OCI-LY7 (cell line): Measurements from ENCODE around the gene CD2AP. TPM values are rescaled to one million over a fixed set of nuclear protein-coding genes. Genes with fewer than 3 reads are reported as not detected.
A peak's percentile ranks its signal among the peaks of the same experiment; 100 is the strongest.

Source experiments
- BruUV-seq: library from RNA; stranded (reverse); fragments of 400-500 nt; replicated peaks from 2 replicates; lab custom pipeline; 2021; lab: Mats Ljungman, UMichigan
- CTCF ChIA-PET: fragments of 300-600 bp; sonication (Branson Sonifier 250); formaldehyde crosslinking; loops from one replicate; lab custom pipeline; 2022; ENCODE audit warnings: antibody characterized with exemption; ENCODE audit not compliant: unreplicated experiment; lab: Charles Lee
- POLR2A ChIA-PET: fragments of 300-600 bp; sonication (Branson Sonifier 250); formaldehyde crosslinking; loops from one replicate; lab custom pipeline; 2022; ENCODE audit warnings: antibody characterized with exemption; lab: Charles Lee
- DNase-seq: peaks from one replicate; pipeline ENCODE4 v3.0.0-alpha.2; 2015; ENCODE audit warnings: low spot score
- H2AFZ ChIP-seq: fragments of 200-600 bp; sonication (generic), shearing (Covaris generic); 2 replicates; pipeline ENCODE4 v1.6.1; 2014; ENCODE audit warnings: mild to moderate bottlenecking, antibody characterized with exemption, low read length, moderate library complexity
- H3K27ac ChIP-seq: fragments of 200-600 bp; sonication (generic); 2 replicates; pipeline ENCODE4 v1.5.1; 2014; ENCODE audit warnings: mixed run types, low read depth, mild to moderate bottlenecking, moderate library complexity, low read length, inconsistent platforms; ENCODE audit not compliant: poor library complexity, severe bottlenecking
- H3K36me3 ChIP-seq: fragments of 200-600 bp; sonication (generic); 2 replicates; pipeline ENCODE4 v1.6.1; 2014; ENCODE audit warnings: mild to moderate bottlenecking, antibody characterized with exemption, low read length, moderate library complexity, mixed read lengths; ENCODE audit not compliant: insufficient read depth
- H3K4me1 ChIP-seq: fragments of 200-600 bp; sonication (generic); 2 replicates; pipeline ENCODE4 v1.5.1; 2014; ENCODE audit warnings: mild to moderate bottlenecking, low read length; ENCODE audit not compliant: insufficient read depth, poor library complexity, severe bottlenecking
- H3K4me2 ChIP-seq: fragments of 200-600 bp; sonication (generic); 2 replicates; pipeline ENCODE4 v1.6.1; 2014; ENCODE audit warnings: mild to moderate bottlenecking, low read length
- H3K4me3 ChIP-seq: fragments of 200-600 bp; sonication (generic); 2 replicates; pipeline ENCODE4 v1.5.1; 2014; ENCODE audit warnings: mild to moderate bottlenecking, low read depth, low read length; ENCODE audit not compliant: poor library complexity, severe bottlenecking
- H3K79me2 ChIP-seq: fragments of 200-600 bp; sonication (generic); 2 replicates; pipeline ENCODE4 v1.6.1; 2016; ENCODE audit warnings: low read depth, mild to moderate bottlenecking, low read length, moderate library complexity, mixed read lengths; ENCODE audit not compliant: insufficient read depth
- H3K9me2 ChIP-seq: fragments of 200-600 bp; sonication (generic); 2 replicates; pipeline ENCODE4 v1.6.1; 2016; ENCODE audit warnings: mild to moderate bottlenecking, low read length, mixed read lengths; ENCODE audit not compliant: insufficient read depth
- H3K9me3 ChIP-seq: fragments of 200-600 bp; sonication (generic); 2 replicates; pipeline ENCODE4 v1.6.1; 2014; ENCODE audit warnings: mild to moderate bottlenecking, mixed run types, low read length, mixed read lengths
- H4K20me1 ChIP-seq: fragments of 200-600 bp; sonication (generic); 2 replicates; pipeline ENCODE4 v1.6.1; 2014; ENCODE audit warnings: mild to moderate bottlenecking, antibody characterized with exemption, low read length, moderate library complexity, mixed read lengths; ENCODE audit not compliant: insufficient read depth
- EZH2phosphoT487 ChIP-seq: fragments of 200-600 bp; sonication (generic); IDR thresholded peaks from 2 replicates; pipeline ENCODE4 v1.6.1; 2018; ENCODE audit warnings: low read depth, borderline replicate concordance, mild to moderate bottlenecking, mixed run types, antibody characterized with exemption, low read length, moderate library complexity, mixed read lengths
- intact Hi-C: fragments of 100-400 bp; cut with micrococcal nuclease; formaldehyde crosslinking; loops from one replicate; pipeline ENCODE4 v1.10.0; 2022; ENCODE audit not compliant: unreplicated experiment
- total RNA-seq, 2 experiments: library from RNA; depleted of rRNA in 1 of 2; stranded (reverse); fragments of >200 nt in 1 of 2; shearing (Covaris generic) in 1 of 2; gene quantifications; 2 replicates each; pipeline ENCODE4 v1.2.3, GENCODE V29; 2014 to 2022
- TF ChIP-seq, protein P1 (sequence below): fragments of 200-600 bp; sonication (generic); conservative IDR thresholded peaks from 2 replicates; pipeline ENCODE4 v1.5.1; 2014; ENCODE audit warnings: mild to moderate bottlenecking, antibody characterized with exemption, low read length, moderate library complexity, mixed read lengths

Gene CD2AP
- total RNA-seq, 2 experiments from 2014 or later = 26.6 to 58.0 TPM

DNA sequence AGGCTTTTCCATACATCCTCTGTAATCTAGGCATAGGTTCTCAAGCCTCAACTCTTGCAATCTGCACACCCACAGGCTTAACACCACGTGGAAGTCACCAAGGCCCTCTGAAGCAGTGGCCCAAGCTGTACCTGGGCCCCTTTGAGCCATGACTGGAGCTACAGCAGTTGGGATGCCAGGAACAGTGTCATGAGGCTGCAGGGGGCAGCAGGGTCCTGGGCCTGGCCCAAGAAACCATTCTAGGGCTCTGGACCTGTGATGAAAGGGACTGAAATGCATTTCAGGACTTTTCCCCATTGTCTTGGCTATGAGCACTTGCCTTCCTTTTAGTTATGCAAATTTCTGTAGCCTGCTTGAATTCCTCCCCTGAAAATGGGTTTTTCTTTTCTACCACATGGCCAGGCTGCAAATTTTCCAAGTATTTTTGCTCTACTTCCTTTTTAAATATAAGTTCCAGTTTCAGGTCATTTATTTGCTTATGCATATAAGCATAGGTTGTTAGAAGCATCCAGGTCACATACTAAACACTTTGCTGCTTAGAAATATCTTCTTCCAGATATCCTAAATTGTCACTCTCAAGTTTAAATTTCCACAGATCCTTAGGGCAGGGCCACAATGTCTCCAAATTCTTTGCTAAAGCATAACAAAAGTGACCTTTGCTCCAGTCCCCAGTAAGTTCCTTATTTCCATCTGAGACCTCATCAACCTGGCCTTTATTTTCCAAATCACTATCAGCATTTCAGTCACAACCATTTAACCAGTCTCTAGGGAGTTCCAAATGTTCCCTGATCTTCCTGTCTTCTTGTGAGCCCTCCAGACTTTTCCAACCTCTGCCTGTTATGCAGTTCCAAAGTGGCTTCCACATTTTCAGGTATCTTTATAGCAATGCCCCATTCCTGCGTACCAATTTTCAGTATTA lies 48.6 kb upstream of the CD2AP start:
- H3K9me3 ChIP-seq = no peaks in the 10 kb centered on the region; the same call in 1 of the 2 replicates
- POLR2A ChIA-PET = interaction anchor here (0.6 kb wide), 1 partner anchor 105 kb away, joined by 3 read pairs; no protein-coding TSS in a partner anchor
- CTCF ChIA-PET = no interaction called here

DNA sequence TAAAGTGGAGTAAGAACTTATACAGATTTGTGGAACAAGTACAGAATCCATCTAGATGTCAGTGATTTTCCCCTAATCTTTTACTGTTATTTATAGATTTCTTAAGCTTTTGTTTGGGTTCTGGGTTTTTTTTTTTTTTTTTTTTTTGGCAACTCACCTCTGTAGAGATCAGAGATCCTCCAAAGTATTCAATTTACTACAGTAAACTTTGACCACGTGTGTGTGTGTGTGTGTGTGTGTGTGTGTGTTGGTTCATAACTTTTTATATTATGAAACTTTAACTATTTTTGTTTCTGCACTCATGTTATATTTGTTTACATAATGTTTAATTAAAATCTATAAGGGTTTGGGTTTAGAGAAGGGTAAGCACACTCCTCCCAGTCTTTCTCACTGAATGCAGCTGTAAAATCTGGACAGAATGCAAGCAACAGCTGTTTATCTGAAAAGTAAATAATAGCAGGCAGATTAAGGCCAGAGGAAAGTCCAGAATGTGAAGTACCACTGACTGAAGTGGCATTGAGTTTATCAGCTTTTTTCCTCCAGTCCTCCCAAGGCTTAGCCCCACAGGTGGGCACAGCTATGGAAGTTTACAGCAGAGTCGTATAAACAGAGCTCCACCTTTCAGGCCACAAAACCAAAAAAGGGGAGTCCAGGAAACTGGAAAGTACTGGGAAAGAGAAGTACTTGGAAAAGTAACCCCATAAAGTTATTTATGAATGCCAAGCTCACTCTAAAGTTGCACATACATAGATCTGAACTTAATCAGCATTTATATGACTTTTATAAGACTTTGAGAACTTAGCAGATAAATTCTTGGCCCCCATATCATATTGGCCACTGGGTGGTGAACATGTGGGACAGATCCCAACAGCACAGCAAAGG lies 43.0 kb upstream of the CD2AP start:
- DNase-seq = no peak
- H4K20me1 ChIP-seq = no peaks in the 10 kb centered on the region
- H3K9me3 ChIP-seq = no peaks in the 10 kb centered on the region; the same call in 1 of the 2 replicates
- peaks cover 33% of the 10 kb centered on the region for H3K4me1 ChIP-seq
- H3K4me2 ChIP-seq = no peak overlapping the region
- BruUV-seq = no TSS peak
- H3K9me2 ChIP-seq = no peaks in the 10 kb centered on the region
- H2AFZ ChIP-seq = peak overlapping the region; percentile 21; the same call in 1 of the 2 replicates
- no peak for TF ChIP-seq EZH2phosphoT487
- TF ChIP-seq, protein P1, sequence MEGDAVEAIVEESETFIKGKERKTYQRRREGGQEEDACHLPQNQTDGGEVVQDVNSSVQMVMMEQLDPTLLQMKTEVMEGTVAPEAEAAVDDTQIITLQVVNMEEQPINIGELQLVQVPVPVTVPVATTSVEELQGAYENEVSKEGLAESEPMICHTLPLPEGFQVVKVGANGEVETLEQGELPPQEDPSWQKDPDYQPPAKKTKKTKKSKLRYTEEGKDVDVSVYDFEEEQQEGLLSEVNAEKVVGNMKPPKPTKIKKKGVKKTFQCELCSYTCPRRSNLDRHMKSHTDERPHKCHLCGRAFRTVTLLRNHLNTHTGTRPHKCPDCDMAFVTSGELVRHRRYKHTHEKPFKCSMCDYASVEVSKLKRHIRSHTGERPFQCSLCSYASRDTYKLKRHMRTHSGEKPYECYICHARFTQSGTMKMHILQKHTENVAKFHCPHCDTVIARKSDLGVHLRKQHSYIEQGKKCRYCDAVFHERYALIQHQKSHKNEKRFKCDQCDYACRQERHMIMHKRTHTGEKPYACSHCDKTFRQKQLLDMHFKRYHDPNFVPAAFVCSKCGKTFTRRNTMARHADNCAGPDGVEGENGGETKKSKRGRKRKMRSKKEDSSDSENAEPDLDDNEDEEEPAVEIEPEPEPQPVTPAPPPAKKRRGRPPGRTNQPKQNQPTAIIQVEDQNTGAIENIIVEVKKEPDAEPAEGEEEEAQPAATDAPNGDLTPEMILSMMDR = no peak
- intact Hi-C loops = no loop called here
- H3K27ac ChIP-seq = no peak overlapping the region
- no peak overlapping the region for H3K4me3 ChIP-seq
- H3K79me2 ChIP-seq = no peaks in the 10 kb centered on the region
- ChIA-PET CTCF (interaction anchor here (0.8 kb wide), 1 partner anchor 71 kb away, joined by 3 read pairs; no protein-coding TSS in a partner anchor), POLR2A (interaction anchor here (0.6 to 1.2 kb wide), 11 partner anchors 14 to 342 kb away, joined by 3 to 5 read pairs (median 3); partner anchors contain the start of gene CD2AP)
- no peaks in the 10 kb centered on the region for H3K36me3 ChIP-seq

More for the DNA sequence above, 48.6 kb upstream of the CD2AP start:
- H3K4me1 ChIP-seq = peaks cover 6% of the 10 kb centered on the region
- no peaks in the 10 kb centered on the region for H4K20me1 ChIP-seq
- H3K36me3 ChIP-seq = no peaks in the 10 kb centered on the region
- no peak overlapping the region for H3K4me2 ChIP-seq
- no peak overlapping the region for H2AFZ ChIP-seq
- no peak overlapping the region for H3K27ac ChIP-seq
- no peak for TF ChIP-seq EZH2phosphoT487
- TF ChIP-seq, protein P1 = no peak
- no peaks in the 10 kb centered on the region for H3K79me2 ChIP-seq
- H3K9me2 ChIP-seq = no peaks in the 10 kb centered on the region
- H3K4me3 ChIP-seq = no peak overlapping the region
- BruUV-seq = no TSS peak
- intact Hi-C loops = no loop called here
- no peak for DNase-seq
